ENCODE results near the gene RACK1.

The RACK1 gene

DNA sequence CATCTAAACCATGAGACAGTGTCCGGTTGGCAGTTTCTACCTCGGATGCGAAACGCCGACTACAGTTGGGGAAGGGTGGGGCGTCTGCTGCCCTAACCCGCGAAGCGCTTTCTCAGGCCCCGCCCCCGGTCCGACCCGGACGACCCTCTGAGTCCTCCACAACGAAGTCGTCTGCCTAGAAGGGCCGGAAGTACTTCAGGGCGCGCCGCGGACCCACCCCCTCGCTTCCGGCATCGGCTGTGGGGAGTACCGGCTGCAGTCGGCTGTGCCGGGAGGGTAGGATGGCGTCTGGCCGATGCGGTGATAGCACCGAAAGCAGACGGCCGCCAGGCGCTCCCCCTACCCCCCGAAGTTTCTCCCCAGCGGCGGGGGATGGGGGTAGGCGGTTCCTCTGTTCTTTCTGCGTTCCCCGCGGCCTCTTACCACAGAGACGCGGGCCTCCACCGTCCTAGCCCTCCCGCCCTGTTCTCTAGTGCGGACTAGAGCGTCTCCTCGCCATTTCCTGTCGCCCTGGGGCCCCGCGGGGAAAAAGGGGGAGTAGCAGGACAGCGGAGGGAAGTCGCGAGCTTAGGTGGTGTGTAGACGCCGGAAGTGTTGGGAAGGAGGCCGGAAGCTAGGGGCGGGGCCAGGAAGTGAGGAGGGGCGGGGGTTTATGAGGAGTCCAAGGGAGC lies 20.5 kb downstream of the RACK1 start, which contains the start of gene TRIM41:
TRIM41 (plus strand) TSS at position 224 of the 671 bp plus-strand sequence. CDS start 719 bp downstream, outside the sequence.
- H3K9me3 Mint-ChIP-seq = no peaks in the 10 kb centered on the region
- peak within 1 kb of the TSS; percentile 84 to 98 (median 96) for H3K27ac Mint-ChIP-seq
- H3K36me3 Mint-ChIP-seq (ENCODE audit: low read depth) = no peaks in the 10 kb centered on the region
- H3K27me3 Mint-ChIP-seq (ENCODE audit: low read depth) = peaks cover 7% of the 10 kb centered on the region
- TF ChIP-seq, protein P1, sequence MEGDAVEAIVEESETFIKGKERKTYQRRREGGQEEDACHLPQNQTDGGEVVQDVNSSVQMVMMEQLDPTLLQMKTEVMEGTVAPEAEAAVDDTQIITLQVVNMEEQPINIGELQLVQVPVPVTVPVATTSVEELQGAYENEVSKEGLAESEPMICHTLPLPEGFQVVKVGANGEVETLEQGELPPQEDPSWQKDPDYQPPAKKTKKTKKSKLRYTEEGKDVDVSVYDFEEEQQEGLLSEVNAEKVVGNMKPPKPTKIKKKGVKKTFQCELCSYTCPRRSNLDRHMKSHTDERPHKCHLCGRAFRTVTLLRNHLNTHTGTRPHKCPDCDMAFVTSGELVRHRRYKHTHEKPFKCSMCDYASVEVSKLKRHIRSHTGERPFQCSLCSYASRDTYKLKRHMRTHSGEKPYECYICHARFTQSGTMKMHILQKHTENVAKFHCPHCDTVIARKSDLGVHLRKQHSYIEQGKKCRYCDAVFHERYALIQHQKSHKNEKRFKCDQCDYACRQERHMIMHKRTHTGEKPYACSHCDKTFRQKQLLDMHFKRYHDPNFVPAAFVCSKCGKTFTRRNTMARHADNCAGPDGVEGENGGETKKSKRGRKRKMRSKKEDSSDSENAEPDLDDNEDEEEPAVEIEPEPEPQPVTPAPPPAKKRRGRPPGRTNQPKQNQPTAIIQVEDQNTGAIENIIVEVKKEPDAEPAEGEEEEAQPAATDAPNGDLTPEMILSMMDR (IDR thresholded peaks at IDR 0.05; ENCODE audit: unreplicated experiment in 3 of 3) = no peak
- H3K4me1 Mint-ChIP-seq = peaks cover 19% of the 10 kb centered on the region
- H3K4me3 Mint-ChIP-seq = peak within 1 kb of the TSS; percentile 88 to 98 (median 89)

DNA sequence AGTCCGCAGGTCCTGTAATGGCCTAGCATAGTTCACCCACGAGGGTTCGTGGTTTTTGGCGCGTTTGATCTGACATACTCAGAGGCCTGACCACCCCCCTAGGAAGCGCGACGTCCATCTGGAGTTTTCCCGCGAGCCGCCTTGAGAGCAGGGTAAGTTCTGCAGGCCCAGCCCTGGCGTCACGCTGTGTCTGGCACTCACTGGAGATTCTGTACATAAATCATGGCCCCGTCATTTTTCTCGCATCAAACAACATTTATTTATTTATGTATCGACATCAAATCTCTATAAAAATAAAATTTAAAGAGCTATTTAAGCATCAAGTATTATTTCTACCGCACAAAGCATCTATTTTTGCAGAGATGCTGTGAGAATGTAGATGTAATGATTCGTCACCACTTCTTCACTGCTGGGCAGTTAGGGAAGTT lies 21.1 kb downstream of the RACK1 start:
- peak overlapping the region; percentile 88 to 98 (median 89) for H3K4me3 Mint-ChIP-seq
- H3K36me3 Mint-ChIP-seq (ENCODE audit: low read depth) = no peaks in the 10 kb centered on the region
- H3K27me3 Mint-ChIP-seq (ENCODE audit: low read depth) = peaks cover 12% of the 10 kb centered on the region
- H3K27ac Mint-ChIP-seq = peak overlapping the region; percentile 84 to 98 (median 96)
- peaks cover 25% of the 10 kb centered on the region for H3K4me1 Mint-ChIP-seq
- H3K9me3 Mint-ChIP-seq = no peaks in the 10 kb centered on the region
- TF ChIP-seq, protein P1 (IDR thresholded peaks at IDR 0.05; ENCODE audit: unreplicated experiment in 3 of 3) = peak in 1 of 3 experiments; percentile 17

DNA sequence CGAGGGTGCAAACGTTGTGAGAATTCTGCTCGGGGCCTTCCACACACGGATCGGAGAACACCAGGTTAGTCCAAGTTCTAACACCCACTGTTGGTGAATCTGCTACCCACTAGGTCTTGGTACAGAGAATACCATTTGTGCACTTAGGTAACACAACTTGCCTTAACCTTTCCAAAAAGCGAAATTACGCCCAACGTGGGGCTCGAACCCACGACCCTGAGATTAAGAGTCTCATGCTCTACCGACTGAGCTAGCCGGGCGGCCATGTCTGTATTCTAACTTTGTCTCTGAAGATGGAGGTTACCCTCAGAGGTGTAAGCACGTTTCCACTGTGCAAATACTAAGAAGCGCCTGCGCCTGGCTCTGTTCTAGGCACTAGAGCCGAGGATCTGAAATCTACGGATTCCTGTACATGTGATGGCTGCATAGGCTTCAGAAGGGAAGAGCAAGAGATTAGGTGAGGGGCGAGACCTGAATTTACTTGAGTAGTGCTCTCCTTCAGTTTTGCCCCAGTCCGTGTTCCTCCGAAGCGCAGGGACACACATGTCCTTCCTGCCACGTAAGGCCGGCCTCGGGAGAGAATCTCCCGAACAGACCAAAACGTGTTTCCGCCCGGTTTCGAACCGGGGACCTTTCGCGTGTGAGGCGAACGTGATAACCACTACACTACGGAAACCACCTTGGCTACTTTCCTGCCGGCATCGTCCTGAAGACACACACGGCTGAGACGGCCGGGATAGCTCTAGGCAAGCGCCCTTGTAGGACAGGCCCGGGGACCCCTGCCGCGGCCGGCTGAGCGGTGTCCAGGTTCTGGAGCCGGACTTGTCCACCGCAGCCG lies 21.7 kb downstream of the RACK1 start:
- TF ChIP-seq, protein P1 (IDR thresholded peaks at IDR 0.05; ENCODE audit: unreplicated experiment in 3 of 3) = no peak
- Mint-ChIP-seq H3K36me3 (ENCODE audit: low read depth) (no peaks in the 10 kb centered on the region), H3K9me3 (no peaks in the 10 kb centered on the region), H3K4me3 (peak overlapping the region; percentile 88 to 98 (median 89)), H3K27ac (peak overlapping the region; percentile 84 to 98 (median 96)), H3K27me3 (ENCODE audit: low read depth) (peaks cover 18% of the 10 kb centered on the region), H3K4me1 (peaks cover 28% of the 10 kb centered on the region)

DNA sequence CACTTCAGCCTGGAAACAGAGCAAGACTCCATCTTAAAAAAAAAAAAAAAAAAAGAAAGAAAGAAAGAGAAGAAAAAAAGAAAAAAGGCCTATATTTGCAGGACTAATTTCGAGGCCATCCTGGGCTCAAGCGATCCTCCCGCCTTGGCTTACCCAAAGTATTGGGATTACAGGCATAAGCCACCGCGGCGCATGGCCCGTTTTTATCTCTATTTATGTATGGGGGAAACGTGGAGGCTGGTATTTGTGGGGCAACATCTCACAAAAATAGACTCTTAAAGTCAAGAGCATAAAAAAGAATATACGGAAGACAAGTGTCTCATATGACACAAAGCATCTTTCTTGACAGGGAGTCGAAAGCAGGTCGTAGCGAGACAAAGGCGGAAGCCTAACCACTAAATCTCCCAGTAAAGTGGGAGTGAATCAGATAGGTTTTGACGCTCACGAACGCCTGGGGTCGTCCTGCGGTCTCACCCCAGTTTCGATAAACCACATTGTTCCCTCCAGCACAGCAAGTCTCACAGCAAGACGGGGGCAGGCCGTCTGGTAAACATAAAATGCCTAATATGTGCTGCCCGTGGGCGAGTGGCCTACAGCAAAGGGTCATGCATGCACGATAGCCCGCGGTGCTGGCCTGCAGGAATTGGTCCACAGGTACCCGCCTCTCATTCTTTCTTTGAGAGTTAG lies 22.5 kb downstream of the RACK1 start:
- no peaks in the 10 kb centered on the region for H3K9me3 Mint-ChIP-seq
- peak overlapping the region; percentile 88 to 98 (median 89) for H3K4me3 Mint-ChIP-seq
- H3K4me1 Mint-ChIP-seq = peaks cover 31% of the 10 kb centered on the region
- no peaks in the 10 kb centered on the region for H3K36me3 Mint-ChIP-seq (ENCODE audit: low read depth)
- TF ChIP-seq, protein P1 (IDR thresholded peaks at IDR 0.05; ENCODE audit: unreplicated experiment in 3 of 3) = no peak
- H3K27me3 Mint-ChIP-seq (ENCODE audit: low read depth) = peaks cover 24% of the 10 kb centered on the region
- H3K27ac Mint-ChIP-seq = peak overlapping the region; percentile 36 to 98 (median 96)

DNA sequence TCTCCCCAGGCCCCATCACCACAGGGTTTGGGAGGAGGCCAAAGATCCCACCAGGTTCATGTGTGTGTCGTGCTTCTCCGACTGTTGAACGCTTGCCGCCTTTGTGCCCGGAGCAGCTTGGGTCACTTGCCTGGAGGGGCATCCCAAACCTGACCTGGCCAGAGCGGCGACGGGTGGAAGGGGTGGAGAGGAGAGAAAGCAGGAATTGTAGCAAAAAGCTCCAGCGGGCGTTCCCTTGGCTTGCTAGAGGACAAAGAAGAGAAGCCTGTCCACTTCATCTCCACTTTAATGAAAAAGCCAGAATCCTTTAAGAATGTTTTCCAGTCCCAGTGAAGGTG lies 23.6 kb downstream of the RACK1 start:
- Mint-ChIP-seq H3K36me3 (ENCODE audit: low read depth) (no peaks in the 10 kb centered on the region), H3K4me3 (peak overlapping the region; percentile 70 to 76 (median 72)), H3K4me1 (peaks cover 28% of the 10 kb centered on the region), H3K27me3 (ENCODE audit: low read depth) (peaks cover 27% of the 10 kb centered on the region), H3K9me3 (no peaks in the 10 kb centered on the region), H3K27ac (no peak overlapping the region)
- TF ChIP-seq, protein P1 (IDR thresholded peaks at IDR 0.05; ENCODE audit: unreplicated experiment in 3 of 3) = no peak
